Activated CD4-positive, alpha-beta T cell treated with anti-CD3 and anti-CD28 coated beads, Interleukin-2, Interleukin-6, amounts not matched to agents 100 ng/mL and 50 ng/mL, durations not matched to agents 16 hours and 8 hours (primary cell): ENCODE results near the gene HMCES.

Source experiments
- DNase-seq: peaks from one replicate; pipeline ENCODE4 v3.0.0-alpha.2; 2020

The HMCES gene

GRCh38 chr3:129349791-129350190 lies 71.1 kb downstream of the HMCES start:
- DNase-seq: no peak

DNA sequence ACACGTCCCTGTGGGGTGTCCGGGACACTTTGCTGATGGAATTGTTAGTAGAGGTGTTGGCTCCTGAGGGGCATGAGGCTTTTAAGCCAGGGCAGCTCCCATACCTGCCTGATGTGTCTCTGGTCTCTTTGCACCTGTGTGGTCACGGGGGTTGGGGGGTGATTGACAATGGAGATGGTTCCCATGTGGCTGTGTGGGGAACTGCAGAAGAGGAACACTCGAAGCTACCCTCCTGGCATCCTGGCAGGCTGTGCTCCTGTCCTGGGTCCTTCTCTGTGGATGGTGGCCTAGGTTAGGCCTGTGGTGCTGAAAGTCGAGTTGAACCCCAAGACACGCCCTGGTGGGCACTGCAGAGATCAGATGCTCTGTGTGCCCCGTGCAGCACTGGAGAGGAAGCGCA lies 73.4 kb downstream of the HMCES start:
- no peak for DNase-seq

DNA sequence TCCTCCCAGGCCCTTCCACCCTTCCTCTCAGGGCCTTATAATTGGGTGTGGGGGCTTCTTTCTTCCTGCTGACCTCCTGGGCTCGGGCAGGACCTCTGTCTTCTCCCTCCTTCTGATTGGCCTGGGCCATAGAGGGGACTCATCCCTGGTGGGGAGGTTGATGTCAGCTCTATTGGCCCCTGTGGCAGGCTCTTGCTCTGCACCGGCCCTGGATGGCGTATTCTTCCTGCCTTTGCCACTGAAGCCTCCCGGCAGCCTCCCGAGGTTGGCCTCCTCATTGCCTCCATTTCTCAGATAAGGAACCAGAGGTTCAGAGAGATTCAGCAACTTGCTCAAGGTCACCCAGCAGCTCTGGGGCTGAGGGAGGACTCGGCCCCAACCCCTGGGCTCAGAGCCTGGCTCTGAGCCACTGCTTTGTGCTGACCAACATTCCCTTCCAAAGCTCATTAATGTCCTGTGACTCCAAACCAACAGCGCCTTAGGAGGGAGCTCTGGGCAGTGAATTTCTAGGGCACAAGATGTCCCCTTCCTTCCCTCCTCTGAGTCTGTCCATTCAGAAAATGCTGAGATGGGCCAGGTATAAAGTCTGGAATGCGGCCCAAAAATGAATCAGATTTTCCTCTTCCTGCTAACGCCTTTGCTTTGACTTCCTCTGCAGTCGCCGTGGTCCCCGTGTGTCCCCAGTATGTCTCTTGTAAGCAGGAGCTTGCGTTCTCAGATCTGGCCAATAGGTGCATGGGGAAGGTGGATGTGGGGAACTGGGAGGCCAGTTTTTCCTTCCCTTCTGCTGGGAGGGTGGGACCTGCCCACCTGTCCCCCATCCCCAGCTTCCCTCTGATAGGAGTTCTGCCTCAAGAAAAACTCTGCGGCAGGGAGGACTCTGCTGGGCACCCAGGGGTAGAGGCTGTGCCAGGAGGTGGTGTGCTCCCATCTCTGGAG lies 74.2 kb downstream of the HMCES start:
- DNase-seq: no peak

GRCh38 chr3:129353589-129353941 lies 74.9 kb downstream of the HMCES start:
- no peak for DNase-seq
